Vagina (tissue), 2 donors: Measurements from ENCODE around the gene TTK. TPM values are rescaled to one million over a fixed set of nuclear protein-coding genes. Genes with fewer than 3 reads are reported as not detected.

Source experiments
- DNase-seq, 2 donors: peaks; one replicate each; pipeline ENCODE4 v3.0.0-alpha.2; 2017; ENCODE audit errors: extremely low spot score in 2 of 2
- H3K27ac ChIP-seq: fragments of 200-600 bp; sonication (generic); one replicate; pipeline ENCODE4 v1.5.1; 2019
- H3K27me3 ChIP-seq: fragments of 200-600 bp; sonication (generic); one replicate; pipeline ENCODE4 v1.5.1; 2019
- H3K36me3 ChIP-seq, 2 donors: fragments of 200-600 bp; sonication (generic); one replicate each; pipeline ENCODE4 v1.5.1; 2017 to 2019
- H3K4me1 ChIP-seq: fragments of 200-600 bp; sonication (generic); one replicate; pipeline ENCODE4 v1.5.1; 2019
- H3K4me3 ChIP-seq, 2 donors: fragments of 200-600 bp; sonication (generic); 1 replicate in 1 of 2; 2 replicates in 1 of 2; pipeline ENCODE4 v1.5.1; 2016 to 2019
- H3K9me3 ChIP-seq: fragments of 200-600 bp; sonication (generic); one replicate; pipeline ENCODE4 v1.5.1; 2019
- POLR2A ChIP-seq, 2 donors: fragments of 450-650 bp; IDR thresholded peaks; one replicate each; pipeline ENCODE4 v1.6.1; 2017; ENCODE audit warnings: antibody characterized with exemption in 2 of 2, mild to moderate bottlenecking in 2 of 2, moderate library complexity in 2 of 2
- POLR2AphosphoS5 ChIP-seq, 2 donors: sonication (generic); formaldehyde crosslinking; IDR thresholded peaks; one replicate each; pipeline ENCODE4 v1.9.0; 2017; ENCODE audit warnings: antibody characterized with exemption in 2 of 2, mild to moderate bottlenecking in 2 of 2, low read depth in 1 of 2; ENCODE audit not compliant: insufficient read depth in 1 of 2
- intact Hi-C: fragments of 100-400 bp; cut with DNase I; formaldehyde crosslinking; loops from one replicate; pipeline ENCODE4 v1.15.1; 2023
- total RNA-seq: library from RNA; depleted of rRNA; stranded (reverse); fragments of >200 nt; gene quantifications from one replicate; pipeline ENCODE4 v1.2.3, GENCODE V29; 2016
- TF ChIP-seq, protein P1 (sequence below), 3 experiments: fragments of 450-650 bp in 2 of 3; fragments of 200-600 bp in 1 of 3; sonication (generic) in 1 of 3; IDR thresholded peaks; one replicate each; pipeline ENCODE4 v1.5.1; 2017 to 2019; ENCODE audit warnings: antibody characterized with exemption in 3 of 3, mild to moderate bottlenecking in 2 of 3, moderate library complexity in 2 of 3

The TTK gene
- total RNA-seq, 1 donor from 2014 or later = 2.5 TPM

DNA sequence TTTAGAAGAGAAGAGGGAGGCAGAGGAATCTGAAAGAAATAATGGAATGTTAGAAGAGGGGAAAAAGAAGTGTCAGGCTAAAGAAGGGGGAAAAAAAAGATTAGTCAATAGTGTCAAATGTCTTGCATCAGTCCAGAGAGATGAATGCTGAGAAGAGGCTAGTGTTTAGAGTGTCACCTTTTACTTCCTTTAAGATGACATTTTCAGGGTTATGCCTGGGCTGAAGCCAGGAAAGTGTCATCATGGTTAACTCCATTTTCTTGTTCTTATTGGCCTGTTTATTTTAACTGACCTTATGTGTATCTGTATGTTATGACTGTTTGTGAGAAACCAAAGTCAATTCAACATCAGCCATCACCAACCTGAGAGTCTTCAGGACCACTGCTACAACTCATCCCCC is 87.1 kb downstream of the TTK start:
- Histone ChIP-seq H3K27me3 (no peaks in the 10 kb centered on the region), H3K4me1 (no peaks in the 10 kb centered on the region), H3K4me3 (no peak overlapping the region), H3K9me3 (no peaks in the 10 kb centered on the region), H3K27ac (no peak overlapping the region), H3K36me3 (no peaks in the 10 kb centered on the region)
- TF ChIP-seq POLR2AphosphoS5 (IDR thresholded peaks at IDR 0.05; ENCODE audit: insufficient read depth in 1 of 2, low read depth in 1 of 2) (no peak), POLR2A (IDR thresholded peaks at IDR 0.05) (no peak)
- TF ChIP-seq, protein P1, sequence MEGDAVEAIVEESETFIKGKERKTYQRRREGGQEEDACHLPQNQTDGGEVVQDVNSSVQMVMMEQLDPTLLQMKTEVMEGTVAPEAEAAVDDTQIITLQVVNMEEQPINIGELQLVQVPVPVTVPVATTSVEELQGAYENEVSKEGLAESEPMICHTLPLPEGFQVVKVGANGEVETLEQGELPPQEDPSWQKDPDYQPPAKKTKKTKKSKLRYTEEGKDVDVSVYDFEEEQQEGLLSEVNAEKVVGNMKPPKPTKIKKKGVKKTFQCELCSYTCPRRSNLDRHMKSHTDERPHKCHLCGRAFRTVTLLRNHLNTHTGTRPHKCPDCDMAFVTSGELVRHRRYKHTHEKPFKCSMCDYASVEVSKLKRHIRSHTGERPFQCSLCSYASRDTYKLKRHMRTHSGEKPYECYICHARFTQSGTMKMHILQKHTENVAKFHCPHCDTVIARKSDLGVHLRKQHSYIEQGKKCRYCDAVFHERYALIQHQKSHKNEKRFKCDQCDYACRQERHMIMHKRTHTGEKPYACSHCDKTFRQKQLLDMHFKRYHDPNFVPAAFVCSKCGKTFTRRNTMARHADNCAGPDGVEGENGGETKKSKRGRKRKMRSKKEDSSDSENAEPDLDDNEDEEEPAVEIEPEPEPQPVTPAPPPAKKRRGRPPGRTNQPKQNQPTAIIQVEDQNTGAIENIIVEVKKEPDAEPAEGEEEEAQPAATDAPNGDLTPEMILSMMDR (IDR thresholded peaks at IDR 0.05) = no peak
- intact Hi-C loops = no loop called here
- no peak for DNase-seq

Other genes with a start within 250 kb of the TTK start
- gene ELOVL4, start 57.1 kb upstream of the TTK start, total RNA-seq = 2.9 TPM
- 16.2 TPM for gene BCKDHB, start 102.0 kb downstream of the TTK start, total RNA-seq